Suprapubic skin (tissue), 4 donors: Measurements from ENCODE around the gene TPCN1. TPM values are rescaled to one million over a fixed set of nuclear protein-coding genes. Genes with fewer than 3 reads are reported as not detected.

ENCODE experiments used
- DNase-seq, 2 donors: peaks; one replicate each; pipeline ENCODE4 v3.0.0-alpha.2; 2019; ENCODE audit warnings: low spot score in 2 of 2
- H3K27ac ChIP-seq: fragments of 200-600 bp; sonication (generic); one replicate; pipeline ENCODE4 v1.5.1; 2019
- H3K27me3 ChIP-seq: fragments of 200-600 bp; sonication (generic); one replicate; pipeline ENCODE4 v1.5.1; 2019
- H3K36me3 ChIP-seq: fragments of 200-600 bp; sonication (generic); one replicate; pipeline ENCODE4 v1.5.1; 2019
- H3K4me1 ChIP-seq: fragments of 200-600 bp; sonication (generic); one replicate; pipeline ENCODE4 v1.5.1; 2019
- H3K4me3 ChIP-seq: fragments of 200-600 bp; sonication (generic); one replicate; pipeline ENCODE4 v1.5.1; 2019; ENCODE audit warnings: mild to moderate bottlenecking
- H3K9me3 ChIP-seq: fragments of 200-600 bp; sonication (generic); one replicate; pipeline ENCODE4 v1.5.1; 2019
- CTCF ChIP-seq, 2 donors: fragments of 200-600 bp in 1 of 2; fragments of 450-650 bp in 1 of 2; sonication (generic) in 1 of 2; IDR thresholded peaks; one replicate each; pipeline ENCODE4 v1.5.1; 2016 to 2019; ENCODE audit warnings: antibody characterized with exemption in 2 of 2, mild to moderate bottlenecking in 1 of 2, moderate library complexity in 1 of 2
- EP300 ChIP-seq: sonication (generic); formaldehyde crosslinking; IDR thresholded peaks from one replicate; pipeline ENCODE4 v1.6.1; 2017; ENCODE audit warnings: antibody characterized with exemption
- POLR2A ChIP-seq, 2 donors: fragments of 450-650 bp; IDR thresholded peaks; one replicate each; pipeline ENCODE4 v1.6.1; 2017; ENCODE audit warnings: antibody characterized with exemption in 2 of 2, mild to moderate bottlenecking in 2 of 2, moderate library complexity in 2 of 2
- POLR2AphosphoS5 ChIP-seq, 3 donors: sonication (generic); formaldehyde crosslinking; IDR thresholded peaks; one replicate each; pipeline ENCODE4 v1.6.1; 2017; ENCODE audit warnings: antibody characterized with exemption in 3 of 3
- WGBS: methylation state at CpG from one replicate; pipeline ENCODE4 v1.1.5; 2018; 5-methylcytosine and 5-hydroxymethylcytosine counted together
- total RNA-seq, 4 donors: library from RNA; depleted of rRNA; stranded (reverse); fragments of >200 nt; gene quantifications; one replicate each; pipeline ENCODE4 v1.1.0, GENCODE V29; 2016

The TPCN1 gene
- total RNA-seq, 4 donors from 2014 or later = 15.5 to 74.1 (median 35.6) TPM

- no peak for DNase-seq
- no peak overlapping the region for H3K27ac ChIP-seq
- H3K36me3 ChIP-seq = no peaks in the 10 kb centered on the region
- no peak for TF ChIP-seq POLR2A (IDR thresholded peaks at IDR 0.05)
- no peak for TF ChIP-seq POLR2AphosphoS5 (IDR thresholded peaks at IDR 0.05)
- TF ChIP-seq CTCF (IDR thresholded peaks at IDR 0.05) = no peak
- TF ChIP-seq EP300 = no peak
- 93% methylated on average over 5 of the region's 5 CpGs for WGBS
- H3K4me1 ChIP-seq = no peaks in the 10 kb centered on the region
- no peaks in the 10 kb centered on the region for H3K27me3 ChIP-seq
- no peaks in the 10 kb centered on the region for H3K9me3 ChIP-seq
- H3K4me3 ChIP-seq = no peak overlapping the region
These were observed 125.1 kb downstream of the TPCN1 start for GRCh38 chr12:113346353-113346752.

- WGBS = 90% methylated on average over 3 of the region's 3 CpGs
- Histone ChIP-seq H3K4me1 (no peaks in the 10 kb centered on the region), H3K9me3 (no peaks in the 10 kb centered on the region), H3K4me3 (no peak overlapping the region), H3K27ac (no peak overlapping the region), H3K36me3 (no peaks in the 10 kb centered on the region), H3K27me3 (no peaks in the 10 kb centered on the region)
- TF ChIP-seq POLR2A (IDR thresholded peaks at IDR 0.05) (no peak), CTCF (IDR thresholded peaks at IDR 0.05) (no peak), EP300 (no peak), POLR2AphosphoS5 (IDR thresholded peaks at IDR 0.05) (no peak)
- DNase-seq = no peak
These were observed 125.8 kb downstream of the TPCN1 start for GRCh38 chr12:113347107-113347506.

DNA sequence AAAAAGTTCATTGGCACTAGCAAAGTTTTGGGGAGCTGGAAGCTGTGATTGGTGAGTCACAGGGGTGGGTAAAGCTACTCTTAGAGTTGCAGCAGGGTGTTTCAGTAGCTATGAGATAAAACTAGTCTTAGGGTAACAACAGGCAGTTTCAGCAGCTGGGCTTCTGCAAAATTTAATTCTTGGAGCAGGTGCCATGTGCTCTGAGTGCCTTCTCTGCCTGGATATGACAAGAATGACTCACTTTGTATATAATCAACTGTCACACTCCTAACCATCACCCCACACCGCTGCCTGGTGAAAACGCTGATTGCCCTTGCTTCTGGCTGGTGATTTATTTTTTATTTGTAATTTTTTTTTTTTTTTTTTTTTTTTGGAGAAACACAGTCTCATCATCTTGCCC lies 126.6 kb downstream of the TPCN1 start:
- WGBS = 78% methylated on average over 2 of the region's 2 CpGs
- no peak overlapping the region for H3K27ac ChIP-seq
- no peaks in the 10 kb centered on the region for H3K9me3 ChIP-seq
- TF ChIP-seq POLR2A (IDR thresholded peaks at IDR 0.05) = no peak
- no peak for TF ChIP-seq CTCF (IDR thresholded peaks at IDR 0.05)
- no peak for TF ChIP-seq POLR2AphosphoS5 (IDR thresholded peaks at IDR 0.05)
- TF ChIP-seq EP300 = no peak
- no peaks in the 10 kb centered on the region for H3K4me1 ChIP-seq
- no peak overlapping the region for H3K4me3 ChIP-seq
- H3K36me3 ChIP-seq = no peaks in the 10 kb centered on the region
- H3K27me3 ChIP-seq = no peaks in the 10 kb centered on the region
- no peak for DNase-seq

Other genes starting within 250 kb of the TPCN1 start
- gene OAS2, start 242.9 kb upstream of the TPCN1 start, total RNA-seq = 1 to 10 TPM; 1.2 to 4.2 (median 3.2) TPM
- 1 to 10 TPM; 1.1 to 3.4 (median 1.7) TPM for gene DTX1, start 164.7 kb upstream of the TPCN1 start, total RNA-seq
- gene RASAL1, start 85.7 kb upstream of the TPCN1 start, total RNA-seq = 10 to 100 TPM; 19.8 to 39.0 (median 32.5) TPM
- 1 to 10 TPM; 1.0 to 2.6 (median 2.0) TPM for gene CFAP73, start 71.7 kb upstream of the TPCN1 start, total RNA-seq
- 10 to 100 TPM; 53.9 to 71.8 (median 63.9) TPM for gene DDX54, start 36.0 kb upstream of the TPCN1 start, total RNA-seq
- 10 to 100 TPM; 14.7 to 21.7 (median 16.9) TPM for gene RITA1, start 35.7 kb upstream of the TPCN1 start, total RNA-seq
- 10 to 100 TPM; 29.1 to 70.2 (median 34.9) TPM for gene SLC8B1, start 113.6 kb downstream of the TPCN1 start, total RNA-seq
- gene PLBD2, start 137.1 kb downstream of the TPCN1 start, total RNA-seq = 10 to 100 TPM; 22.2 to 29.2 (median 27.3) TPM
- 1 to 10 TPM in 1 of 4 donors, not detected in 3; 2.7 TPM for gene SDS, start 182.4 kb downstream of the TPCN1 start, total RNA-seq
- gene SDSL, start 200.9 kb downstream of the TPCN1 start, total RNA-seq = 1 to 10 TPM in 2 of 4 donors, under 1 TPM in 1, not detected in 1; 0.56 to 2.2 (median 1.2) TPM